Measurements from ENCODE around the gene DNMT1.

DNMT1 gene

DNA sequence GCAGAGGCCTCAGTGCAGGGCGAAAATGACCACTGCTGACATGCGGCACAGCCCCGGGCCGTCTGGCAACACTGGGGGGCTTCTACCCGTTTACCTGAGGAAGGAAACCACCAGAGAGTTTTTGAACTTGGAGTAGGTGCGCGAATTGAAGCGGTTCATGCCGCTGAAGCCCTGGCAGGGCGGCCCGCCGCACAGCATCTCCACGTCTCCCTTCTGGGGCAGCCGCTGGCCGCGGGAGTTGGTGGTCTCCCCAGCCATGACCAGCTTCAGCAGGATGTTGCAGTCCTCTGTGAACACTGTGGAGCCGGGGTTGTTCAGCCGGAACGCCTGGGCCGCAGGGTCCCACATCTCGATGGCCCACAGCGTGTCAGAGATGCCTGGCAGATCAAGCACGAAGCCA is 54.8 kb downstream of the DNMT1 start:
- Histone ChIP-seq H3K4me3 (ENCODE audit: low read depth, low read length) (no peak overlapping the region), H3K9ac (ENCODE audit: low read length) (no peak overlapping the region), H3K4me1 (ENCODE audit: control insufficient read depth, insufficient read depth, low read length) (no peaks in the 10 kb centered on the region), H3K9me3 (ENCODE audit: control insufficient read depth, insufficient read depth, low read depth, low read length) (no peaks in the 10 kb centered on the region), H3K27me3 (ENCODE audit: control insufficient read depth, insufficient read depth, low read length) (no peaks in the 10 kb centered on the region), H3K27ac (ENCODE audit: low read depth, low read length) (no peak overlapping the region), H3K36me3 (ENCODE audit: control insufficient read depth, insufficient read depth, low read length) (peaks cover 98% of the 10 kb centered on the region)

DNA sequence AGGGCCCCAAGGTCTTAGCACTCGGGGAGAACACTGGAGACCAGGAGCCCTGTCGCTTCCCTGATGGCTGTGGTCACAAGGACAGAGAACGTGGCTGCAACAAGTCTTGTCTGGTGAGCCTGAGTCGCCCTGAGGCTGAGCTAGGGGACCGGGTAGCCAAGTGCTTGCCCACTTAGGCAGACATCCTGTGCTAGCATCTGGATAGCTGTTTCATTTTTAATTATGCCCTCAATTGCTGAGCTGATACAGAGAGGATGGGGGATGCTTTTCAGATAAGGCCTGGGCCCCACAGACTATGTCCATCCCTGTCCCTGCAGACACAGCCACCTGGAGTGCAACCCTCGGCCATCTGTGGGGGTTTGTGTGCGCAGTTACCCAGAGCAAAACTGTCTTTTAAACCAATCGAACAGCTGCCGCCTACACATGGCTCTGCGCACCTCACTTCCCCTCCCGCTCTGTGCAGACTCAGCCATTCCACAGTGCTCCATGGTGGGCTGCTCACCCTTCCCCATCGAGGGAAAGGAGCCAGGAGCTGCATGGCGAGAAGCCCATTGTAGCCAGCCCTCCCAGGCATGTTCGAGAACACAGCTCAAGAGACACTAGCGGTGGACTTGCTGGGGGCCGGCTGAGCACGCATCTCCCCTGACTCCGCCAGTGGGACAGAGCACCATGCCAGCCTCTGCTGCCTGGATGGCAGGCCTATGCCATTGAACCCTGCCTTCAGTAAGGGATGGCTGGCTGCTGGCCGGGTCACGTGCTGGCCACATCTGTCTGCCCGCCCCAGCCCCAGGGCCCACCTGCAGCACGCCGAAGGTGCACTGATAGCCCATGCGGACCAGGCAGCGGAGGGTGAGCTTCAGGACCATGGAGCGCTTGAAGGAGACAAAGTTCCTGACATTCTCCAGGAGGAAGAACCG is 55.6 kb downstream of the DNMT1 start:
- Histone ChIP-seq H3K4me1 (ENCODE audit: control insufficient read depth, insufficient read depth, low read length) (no peaks in the 10 kb centered on the region), H3K9ac (ENCODE audit: low read length) (no peak overlapping the region), H3K9me3 (ENCODE audit: control insufficient read depth, insufficient read depth, low read depth, low read length) (no peaks in the 10 kb centered on the region), H3K36me3 (ENCODE audit: control insufficient read depth, insufficient read depth, low read length) (peaks cover 99% of the 10 kb centered on the region), H3K27me3 (ENCODE audit: control insufficient read depth, insufficient read depth, low read length) (no peaks in the 10 kb centered on the region), H3K4me3 (ENCODE audit: low read depth, low read length) (no peak overlapping the region), H3K27ac (ENCODE audit: low read depth, low read length) (no peak overlapping the region)

DNA sequence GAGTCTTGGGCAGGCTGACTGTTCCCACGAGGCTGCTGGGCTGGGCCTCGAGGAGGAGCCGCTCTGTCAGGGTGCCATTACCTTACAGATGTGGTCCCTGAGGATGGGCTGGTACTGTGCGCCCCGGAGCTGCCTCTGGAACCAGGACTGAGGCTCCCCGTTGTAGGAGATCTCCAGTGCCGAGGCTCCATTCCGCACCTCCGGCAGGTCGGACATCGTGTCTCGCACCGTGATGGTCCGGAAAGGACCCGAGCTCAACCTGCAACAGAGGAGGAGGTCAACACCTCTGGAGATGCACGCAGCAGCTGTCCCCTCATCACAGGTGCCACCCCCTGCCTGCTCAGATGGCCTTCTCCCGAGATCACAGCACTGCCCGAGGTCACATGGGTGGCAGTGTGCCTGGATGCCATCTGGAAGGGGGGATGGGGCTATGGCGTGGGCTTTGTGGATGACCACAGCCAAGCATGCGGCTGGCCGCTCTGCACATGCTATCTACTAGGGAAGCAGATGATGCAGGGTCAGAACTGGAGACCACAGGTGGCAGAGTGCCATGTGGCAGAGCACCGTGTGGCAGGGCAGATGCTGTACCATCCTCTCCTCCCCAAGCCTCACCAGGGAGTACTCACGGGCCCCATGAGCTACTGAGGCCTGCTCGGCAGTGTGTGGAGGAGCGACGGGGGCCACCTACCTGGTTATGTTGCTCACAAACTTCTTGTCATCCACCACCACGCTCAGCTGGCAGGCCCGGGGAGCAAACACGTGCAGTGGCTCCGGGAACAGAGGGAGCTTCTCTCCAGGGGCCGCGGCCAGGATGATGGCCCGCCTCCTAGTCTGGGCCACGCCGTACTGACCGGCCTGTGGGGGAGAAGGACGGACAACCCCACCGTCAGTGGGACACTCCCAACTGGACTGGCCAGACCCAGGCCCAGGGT is 56.7 kb downstream of the DNMT1 start:
- peaks cover 100% of the 10 kb centered on the region for H3K36me3 ChIP-seq (ENCODE audit: control insufficient read depth, insufficient read depth, low read length)

DNA sequence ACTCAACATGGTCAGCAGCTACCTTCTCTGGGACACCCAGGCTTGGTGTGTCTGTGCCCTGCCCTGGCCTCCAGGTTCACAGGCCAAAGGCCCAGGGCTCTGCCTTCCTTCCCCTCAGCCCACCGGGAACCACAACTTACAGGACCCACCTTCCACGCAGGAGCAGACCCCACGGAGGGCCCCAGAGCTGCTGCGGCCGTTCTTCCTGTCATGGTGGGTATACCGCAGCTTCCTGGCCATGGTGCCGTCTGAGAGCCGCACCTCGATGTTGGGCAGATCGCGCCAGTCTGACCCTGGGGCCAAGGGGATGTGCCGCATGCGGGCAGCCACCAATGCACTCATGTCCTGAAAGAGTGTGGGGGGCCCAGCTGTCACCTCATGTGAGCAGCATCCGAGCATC is 57.8 kb downstream of the DNMT1 start:
- H3K27me3 ChIP-seq (ENCODE audit: control insufficient read depth, insufficient read depth, low read length) = no peaks in the 10 kb centered on the region
- H3K9me3 ChIP-seq (ENCODE audit: control insufficient read depth, insufficient read depth, low read depth, low read length) = no peaks in the 10 kb centered on the region
- no peaks in the 10 kb centered on the region for H3K4me1 ChIP-seq (ENCODE audit: control insufficient read depth, insufficient read depth, low read length)
- H3K36me3 ChIP-seq (ENCODE audit: control insufficient read depth, insufficient read depth, low read length) = peaks cover 99% of the 10 kb centered on the region
- H3K9ac ChIP-seq (ENCODE audit: low read length) = no peak overlapping the region
- H3K4me3 ChIP-seq (ENCODE audit: low read depth, low read length) = no peak overlapping the region
- H3K27ac ChIP-seq (ENCODE audit: low read depth, low read length) = no peak overlapping the region

More for the DNA sequence above, 56.7 kb downstream of the DNMT1 start:
- Histone ChIP-seq H3K27ac (ENCODE audit: low read depth, low read length) (no peak overlapping the region), H3K4me3 (ENCODE audit: low read depth, low read length) (no peak overlapping the region), H3K9ac (ENCODE audit: low read length) (no peak overlapping the region), H3K9me3 (ENCODE audit: control insufficient read depth, insufficient read depth, low read depth, low read length) (no peaks in the 10 kb centered on the region), H3K4me1 (ENCODE audit: control insufficient read depth, insufficient read depth, low read length) (no peaks in the 10 kb centered on the region), H3K27me3 (ENCODE audit: control insufficient read depth, insufficient read depth, low read length) (no peaks in the 10 kb centered on the region)

DNA sequence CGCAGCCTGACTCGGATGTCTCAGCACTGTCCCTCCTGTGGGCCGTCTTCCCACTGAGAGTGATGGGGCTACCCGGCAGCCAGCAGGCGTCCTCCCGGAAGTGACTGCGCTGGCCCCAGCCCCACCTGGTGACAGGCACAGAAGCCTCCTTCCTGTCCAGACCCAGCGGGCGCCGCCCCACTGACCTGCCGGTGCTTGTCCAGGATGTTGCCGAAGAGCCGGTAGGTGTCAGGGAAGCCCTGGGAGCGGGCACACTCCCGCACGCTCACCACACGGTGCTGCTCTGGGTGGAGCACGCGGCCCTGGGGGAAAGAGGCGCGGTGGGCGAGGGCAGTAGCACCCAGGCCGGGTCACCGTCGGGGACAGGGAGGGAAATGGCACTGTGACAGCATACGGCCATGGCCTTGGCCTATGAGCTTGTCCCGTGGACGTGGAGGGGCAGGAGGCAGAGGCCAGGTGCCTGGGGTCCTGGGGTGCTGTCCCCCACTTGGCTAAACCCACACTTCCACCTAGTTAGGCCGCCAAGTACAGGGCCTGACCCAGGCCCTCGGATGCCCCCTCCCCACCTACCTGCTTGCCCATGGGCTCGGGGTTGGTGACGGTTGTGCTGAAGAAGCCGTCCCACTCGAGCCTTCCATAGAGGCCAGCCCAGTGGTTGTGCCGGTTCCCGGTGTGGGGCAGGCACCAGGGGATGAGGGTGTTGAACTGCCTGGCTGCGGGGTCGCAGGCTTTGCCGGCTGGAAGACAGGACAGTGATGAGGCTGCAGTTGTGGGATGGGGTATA is 59.0 kb downstream of the DNMT1 start:
- no peaks in the 10 kb centered on the region for H3K9me3 ChIP-seq (ENCODE audit: control insufficient read depth, insufficient read depth, low read depth, low read length)
- no peak overlapping the region for H3K27ac ChIP-seq (ENCODE audit: low read depth, low read length)
- no peak overlapping the region for H3K4me3 ChIP-seq (ENCODE audit: low read depth, low read length)
- no peaks in the 10 kb centered on the region for H3K4me1 ChIP-seq (ENCODE audit: control insufficient read depth, insufficient read depth, low read length)
- peaks cover 97% of the 10 kb centered on the region for H3K36me3 ChIP-seq (ENCODE audit: control insufficient read depth, insufficient read depth, low read length)
- no peak overlapping the region for H3K9ac ChIP-seq (ENCODE audit: low read length)
- no peaks in the 10 kb centered on the region for H3K27me3 ChIP-seq (ENCODE audit: control insufficient read depth, insufficient read depth, low read length)

DNA sequence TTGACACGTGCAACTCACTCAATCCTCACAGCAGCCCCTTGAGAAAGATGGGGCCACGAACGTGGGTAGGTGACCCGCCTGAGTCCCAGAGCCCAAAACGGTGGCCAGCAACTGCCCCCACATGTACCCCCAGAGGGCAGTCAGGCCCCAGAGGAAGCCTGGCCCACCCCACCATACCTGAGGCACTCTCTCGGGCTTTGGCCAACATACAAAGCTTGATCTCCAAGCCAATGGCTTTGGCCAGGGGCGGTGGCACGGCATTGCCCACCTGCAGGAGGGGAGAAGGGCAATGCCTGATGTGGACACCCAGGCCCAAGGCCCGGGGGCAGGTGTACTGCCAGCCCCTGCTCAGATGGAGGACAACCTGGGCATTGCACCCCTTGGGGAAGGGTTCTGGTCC is 60.7 kb downstream of the DNMT1 start:
- Histone ChIP-seq H3K4me1 (ENCODE audit: control insufficient read depth, insufficient read depth, low read length) (no peaks in the 10 kb centered on the region), H3K4me3 (ENCODE audit: low read depth, low read length) (no peak overlapping the region), H3K36me3 (ENCODE audit: control insufficient read depth, insufficient read depth, low read length) (peaks cover 89% of the 10 kb centered on the region), H3K9me3 (ENCODE audit: control insufficient read depth, insufficient read depth, low read depth, low read length) (no peaks in the 10 kb centered on the region), H3K27ac (ENCODE audit: low read depth, low read length) (no peak overlapping the region), H3K27me3 (ENCODE audit: control insufficient read depth, insufficient read depth, low read length) (no peaks in the 10 kb centered on the region), H3K9ac (ENCODE audit: low read length) (no peak overlapping the region)

DNA sequence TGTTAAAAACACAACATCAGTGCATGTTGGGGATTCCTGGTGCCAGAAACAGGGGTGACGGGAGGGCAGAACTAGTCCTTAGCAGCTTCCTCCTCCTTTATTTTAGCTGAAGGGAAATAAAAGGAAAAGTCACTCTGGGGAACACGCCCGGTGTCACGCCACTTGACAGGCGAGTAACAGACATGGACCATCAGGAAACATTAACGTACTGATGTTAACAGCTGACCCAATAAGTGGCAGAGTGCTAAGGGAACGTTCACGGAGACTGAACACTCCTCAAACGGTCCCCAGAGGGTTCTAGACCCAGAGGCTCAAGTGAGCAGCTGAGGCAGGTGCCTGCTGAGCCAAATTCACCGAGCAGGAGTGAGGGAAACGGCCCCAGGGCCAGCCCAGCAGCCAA is 61.2 kb downstream of the DNMT1 start:
- Histone ChIP-seq H3K9me3 (ENCODE audit: control insufficient read depth, insufficient read depth, low read depth, low read length) (no peaks in the 10 kb centered on the region), H3K4me1 (ENCODE audit: control insufficient read depth, insufficient read depth, low read length) (no peaks in the 10 kb centered on the region), H3K4me3 (ENCODE audit: low read depth, low read length) (no peak overlapping the region), H3K27me3 (ENCODE audit: control insufficient read depth, insufficient read depth, low read length) (no peaks in the 10 kb centered on the region), H3K27ac (ENCODE audit: low read depth, low read length) (no peak overlapping the region), H3K9ac (ENCODE audit: low read length) (no peak overlapping the region), H3K36me3 (ENCODE audit: control insufficient read depth, insufficient read depth, low read length) (peaks cover 86% of the 10 kb centered on the region)

DNA sequence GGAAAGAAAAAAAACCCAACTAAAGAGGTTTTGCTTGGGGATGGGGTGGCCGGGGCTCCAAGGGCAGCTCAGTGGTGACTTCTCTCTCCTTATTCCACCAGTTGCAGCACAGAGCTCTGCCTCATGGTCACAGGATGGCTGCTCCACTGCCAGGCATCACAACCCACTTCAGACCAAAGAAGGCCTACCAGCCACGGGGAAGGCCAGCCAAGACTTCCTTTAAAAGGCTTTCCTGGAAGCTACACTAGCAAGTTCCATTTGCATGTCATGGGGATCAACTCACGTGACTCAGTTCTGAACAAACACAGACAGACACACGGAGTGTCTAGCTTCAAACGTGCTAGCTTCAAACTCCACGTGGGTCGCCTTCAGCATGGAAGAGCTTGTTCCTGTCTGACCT is 61.8 kb downstream of the DNMT1 start:
- peaks cover 85% of the 10 kb centered on the region for H3K36me3 ChIP-seq (ENCODE audit: control insufficient read depth, insufficient read depth, low read length)
- H3K4me1 ChIP-seq (ENCODE audit: control insufficient read depth, insufficient read depth, low read length) = no peaks in the 10 kb centered on the region

DNA sequence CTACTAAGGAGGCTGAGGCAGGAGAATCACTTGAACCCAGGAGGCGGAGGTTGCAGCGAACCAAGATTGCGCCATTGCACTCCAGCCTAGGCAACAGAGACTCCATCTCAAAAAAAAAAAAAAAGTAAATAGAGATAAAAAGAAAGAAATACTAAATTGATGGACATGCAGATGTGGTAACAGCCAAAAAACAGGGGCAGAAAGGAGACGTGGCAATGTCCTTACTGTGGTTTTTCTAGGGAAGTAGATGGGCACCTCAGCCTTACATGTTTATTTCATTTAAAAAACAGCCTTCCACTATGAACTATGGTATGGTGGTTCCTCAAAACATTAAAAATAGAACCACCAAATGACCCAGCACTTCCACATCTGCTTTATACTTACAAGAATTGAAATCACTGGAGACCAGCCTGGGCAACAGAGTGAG is 68.5 kb downstream of the DNMT1 start:
- no peak overlapping the region for H3K4me3 ChIP-seq (ENCODE audit: low read depth, low read length)
- no peaks in the 10 kb centered on the region for H3K4me1 ChIP-seq (ENCODE audit: control insufficient read depth, insufficient read depth, low read length)
- no peaks in the 10 kb centered on the region for H3K27me3 ChIP-seq (ENCODE audit: control insufficient read depth, insufficient read depth, low read length)
- peaks cover 34% of the 10 kb centered on the region for H3K36me3 ChIP-seq (ENCODE audit: control insufficient read depth, insufficient read depth, low read length)
- H3K9me3 ChIP-seq (ENCODE audit: control insufficient read depth, insufficient read depth, low read depth, low read length) = no peaks in the 10 kb centered on the region
- no peak overlapping the region for H3K27ac ChIP-seq (ENCODE audit: low read depth, low read length)
- H3K9ac ChIP-seq (ENCODE audit: low read length) = no peak overlapping the region

More for the DNA sequence above, 61.8 kb downstream of the DNMT1 start:
- Histone ChIP-seq H3K27me3 (ENCODE audit: control insufficient read depth, insufficient read depth, low read length) (no peaks in the 10 kb centered on the region), H3K4me3 (ENCODE audit: low read depth, low read length) (no peak overlapping the region), H3K27ac (ENCODE audit: low read depth, low read length) (no peak overlapping the region), H3K9me3 (ENCODE audit: control insufficient read depth, insufficient read depth, low read depth, low read length) (no peaks in the 10 kb centered on the region), H3K9ac (ENCODE audit: low read length) (no peak overlapping the region)

DNA sequence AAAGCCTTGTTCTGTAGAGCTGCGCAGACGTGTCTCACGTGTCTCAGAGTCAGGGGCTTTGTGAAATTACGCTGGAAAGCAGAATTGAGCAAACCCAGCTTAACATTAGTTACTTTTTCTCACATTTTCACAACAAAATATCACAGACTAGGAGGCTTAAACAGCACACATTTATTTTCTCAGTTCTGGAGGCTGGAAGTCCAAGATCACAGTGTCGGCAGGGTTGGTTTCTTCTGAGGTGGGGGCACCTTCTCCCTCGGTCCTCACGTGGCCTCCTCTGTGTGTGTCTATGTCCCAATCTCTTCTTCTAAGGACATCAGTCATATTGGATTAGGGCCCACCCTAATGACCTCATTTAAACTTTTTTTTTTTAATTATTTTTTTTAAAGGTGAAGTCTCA is 70.3 kb downstream of the DNMT1 start:
- Histone ChIP-seq H3K27ac (ENCODE audit: low read depth, low read length) (no peak overlapping the region), H3K4me1 (ENCODE audit: control insufficient read depth, insufficient read depth, low read length) (no peaks in the 10 kb centered on the region), H3K27me3 (ENCODE audit: control insufficient read depth, insufficient read depth, low read length) (no peaks in the 10 kb centered on the region), H3K4me3 (ENCODE audit: low read depth, low read length) (no peak overlapping the region), H3K9ac (ENCODE audit: low read length) (no peak overlapping the region), H3K9me3 (ENCODE audit: control insufficient read depth, insufficient read depth, low read depth, low read length) (no peaks in the 10 kb centered on the region), H3K36me3 (ENCODE audit: control insufficient read depth, insufficient read depth, low read length) (peaks cover 20% of the 10 kb centered on the region)
